Neural cell (in vitro differentiated cells): Measurements from ENCODE around the gene USP10. TPM values are rescaled to one million over a fixed set of nuclear protein-coding genes. Genes with fewer than 3 reads are reported as not detected.

Experiments used
- H2AFZ ChIP-seq: fragments of 200-600, 300-800 bp; sonication (generic), shearing (Covaris generic); 2 replicates; pipeline ENCODE4 v1.6.0; 2014; ENCODE audit warnings: low read depth, mild to moderate bottlenecking, antibody characterized with exemption, low read length, moderate library complexity
- H3F3A ChIP-seq: fragments of 200-600 bp; shearing (Covaris generic); 2 replicates; pipeline ENCODE4 v1.6.1; 2016; ENCODE audit warnings: mild to moderate bottlenecking, moderate library complexity, mixed read lengths, antibody characterized with exemption, low read length; ENCODE audit not compliant: insufficient read depth, poor library complexity, severe bottlenecking
- H3K27ac ChIP-seq: fragments of 200-600, 300-800 bp; sonication (generic), shearing (Covaris generic); 2 replicates; pipeline ENCODE4 v1.5.1; 2014; ENCODE audit warnings: mild to moderate bottlenecking, low read length, moderate library complexity
- H3K27me3 ChIP-seq: fragments of 300-800, 200-600 bp; sonication (generic), shearing (Covaris generic); 2 replicates; pipeline ENCODE4 v1.6.0; 2014; ENCODE audit warnings: mild to moderate bottlenecking, low read depth, low read length, moderate library complexity; ENCODE audit not compliant: insufficient read depth
- H3K36me3 ChIP-seq: fragments of 300-800, 200-600 bp; sonication (generic), shearing (Covaris generic); 2 replicates; pipeline ENCODE4 v1.5.1; 2014; ENCODE audit warnings: mild to moderate bottlenecking, antibody characterized with exemption, low read length, moderate library complexity; ENCODE audit not compliant: insufficient read depth
- H3K4me2 ChIP-seq: fragments of 300-800, 200-600 bp; sonication (generic), shearing (Covaris generic); 2 replicates; pipeline ENCODE4 v1.6.0; 2014; ENCODE audit warnings: mild to moderate bottlenecking, low read length
- H3K4me3 ChIP-seq: fragments of 300-800, 200-600 bp; sonication (generic), shearing (Covaris generic); 2 replicates; pipeline ENCODE4 v1.5.1; 2014; ENCODE audit warnings: mild to moderate bottlenecking, low read length, moderate library complexity
- H3K79me2 ChIP-seq: fragments of 200-600 bp; shearing (Covaris generic); replicated peaks from 2 replicates; pipeline ENCODE4 v1.6.0; 2014; ENCODE audit warnings: mild to moderate bottlenecking, low read length, moderate library complexity; ENCODE audit not compliant: insufficient read depth
- H3K9ac ChIP-seq: fragments of 300-800, 200-600 bp; sonication (generic), shearing (Covaris generic); 2 replicates; pipeline ENCODE4 v1.6.1; 2016; ENCODE audit warnings: mild to moderate bottlenecking, low read length, mixed read lengths
- H3K9me2 ChIP-seq: fragments of 200-600 bp; shearing (Covaris generic); 2 replicates; pipeline ENCODE4 v1.6.1; 2016; ENCODE audit warnings: mild to moderate bottlenecking, low read length, mixed read lengths; ENCODE audit not compliant: insufficient read depth
- H3K9me3 ChIP-seq: fragments of 200-600, 300-800 bp; sonication (generic), shearing (Covaris generic); 2 replicates; pipeline ENCODE4 v1.6.1; 2016; ENCODE audit warnings: mild to moderate bottlenecking, mixed run types, low read length, moderate library complexity, mixed read lengths
- H4K20me1 ChIP-seq: fragments of 200-600 bp; shearing (Covaris generic); 2 replicates; pipeline ENCODE4 v1.6.1; 2016; ENCODE audit warnings: mild to moderate bottlenecking, mixed run types; ENCODE audit not compliant: insufficient read depth
- CTCF ChIP-seq: fragments of 450-650 bp; IDR thresholded peaks from 2 replicates; pipeline ENCODE4 v1.5.1; 2014; ENCODE audit warnings: antibody characterized with exemption, mild to moderate bottlenecking, moderate library complexity; ENCODE audit not compliant: poor library complexity, severe bottlenecking
- EP300 ChIP-seq: fragments of 450-650 bp; conservative IDR thresholded peaks from 2 replicates; pipeline ENCODE4 v1.6.1; 2014; ENCODE audit warnings: antibody characterized with exemption, mild to moderate bottlenecking, moderate library complexity; ENCODE audit not compliant: poor library complexity, severe bottlenecking
- EZH2 ChIP-seq: fragments of 200-600, 300-800 bp; shearing (Covaris generic), sonication (generic); IDR thresholded peaks from 2 replicates; pipeline ENCODE4 v1.6.1; 2014; ENCODE audit warnings: antibody characterized with exemption, low read length, borderline replicate concordance, mild to moderate bottlenecking; ENCODE audit not compliant: insufficient read depth, poor library complexity, severe bottlenecking
- MXI1 ChIP-seq: fragments of 450-650 bp; conservative IDR thresholded peaks from 2 replicates; pipeline ENCODE4 v1.6.1; 2014; ENCODE audit warnings: antibody characterized with exemption, mild to moderate bottlenecking; ENCODE audit not compliant: poor library complexity, severe bottlenecking
- POLR2AphosphoS5 ChIP-seq: IDR thresholded peaks from 2 replicates; pipeline ENCODE4 v1.6.1; 2012
- RAD21 ChIP-seq: fragments of 450-650 bp; conservative IDR thresholded peaks from 2 replicates; pipeline ENCODE4 v1.6.1; 2014; ENCODE audit warnings: antibody characterized with exemption, mild to moderate bottlenecking, moderate library complexity
- SMC3 ChIP-seq: fragments of 450-650 bp; conservative IDR thresholded peaks from 2 replicates; pipeline ENCODE4 v1.6.1; 2014; ENCODE audit warnings: antibody characterized with exemption, mild to moderate bottlenecking, moderate library complexity; ENCODE audit not compliant: poor library complexity
- TAF1 ChIP-seq: IDR thresholded peaks from 2 replicates; pipeline ENCODE4 v1.6.1; 2012; ENCODE audit warnings: low read depth
- polyA plus RNA-seq: library from polyadenylated mRNA; depleted of rRNA; stranded (reverse); fragments of >200 nt; gene quantifications from 2 replicates; pipeline ENCODE4 v1.2.3, GENCODE V29; 2014
- TF ChIP-seq, protein P1 (sequence below): IDR thresholded peaks from 2 replicates; pipeline ENCODE4 v1.6.1; 2012; ENCODE audit warnings: borderline replicate concordance

The USP10 gene
- polyA plus RNA-seq, 1 donor from 2014 or later, result 48.9 TPM

GRCh38 chr16:84650062-84650991 lies 49.5 kb upstream of the USP10 start:
- no peak overlapping the region for H3K9ac ChIP-seq
- H3K27me3 ChIP-seq, result no peaks in the 10 kb centered on the region
- H2AFZ ChIP-seq, result no peak overlapping the region
- no peaks in the 10 kb centered on the region for H3K79me2 ChIP-seq
- no peak overlapping the region for H3K4me2 ChIP-seq
- no peaks in the 10 kb centered on the region for H3K9me3 ChIP-seq
- H3F3A ChIP-seq, result no peaks in the 10 kb centered on the region
- H3K4me3 ChIP-seq, result peak overlapping the region; percentile 81
- no peaks in the 10 kb centered on the region for H3K36me3 ChIP-seq
- no peaks in the 10 kb centered on the region for H3K9me2 ChIP-seq
- no peaks in the 10 kb centered on the region for H4K20me1 ChIP-seq
- no peak overlapping the region for H3K27ac ChIP-seq
- TF ChIP-seq EZH2 (no peak), MXI1 (no peak), SMC3 (no peak), POLR2AphosphoS5 (no peak), TAF1 (no peak)

- H3K36me3 ChIP-seq, result no peaks in the 10 kb centered on the region
- H3K27ac ChIP-seq, result no peak overlapping the region
- H3K79me2 ChIP-seq, result no peaks in the 10 kb centered on the region
- H2AFZ ChIP-seq, result no peak overlapping the region
- no peak overlapping the region for H3K4me2 ChIP-seq
- H4K20me1 ChIP-seq, result no peaks in the 10 kb centered on the region
- no peaks in the 10 kb centered on the region for H3K9me3 ChIP-seq
- no peak overlapping the region for H3K9ac ChIP-seq
- H3K4me3 ChIP-seq, result no peak overlapping the region
- H3K27me3 ChIP-seq, result no peaks in the 10 kb centered on the region
- no peaks in the 10 kb centered on the region for H3K9me2 ChIP-seq
- H3F3A ChIP-seq, result no peaks in the 10 kb centered on the region
- TF ChIP-seq TAF1, result no peak
- TF ChIP-seq, protein P1, sequence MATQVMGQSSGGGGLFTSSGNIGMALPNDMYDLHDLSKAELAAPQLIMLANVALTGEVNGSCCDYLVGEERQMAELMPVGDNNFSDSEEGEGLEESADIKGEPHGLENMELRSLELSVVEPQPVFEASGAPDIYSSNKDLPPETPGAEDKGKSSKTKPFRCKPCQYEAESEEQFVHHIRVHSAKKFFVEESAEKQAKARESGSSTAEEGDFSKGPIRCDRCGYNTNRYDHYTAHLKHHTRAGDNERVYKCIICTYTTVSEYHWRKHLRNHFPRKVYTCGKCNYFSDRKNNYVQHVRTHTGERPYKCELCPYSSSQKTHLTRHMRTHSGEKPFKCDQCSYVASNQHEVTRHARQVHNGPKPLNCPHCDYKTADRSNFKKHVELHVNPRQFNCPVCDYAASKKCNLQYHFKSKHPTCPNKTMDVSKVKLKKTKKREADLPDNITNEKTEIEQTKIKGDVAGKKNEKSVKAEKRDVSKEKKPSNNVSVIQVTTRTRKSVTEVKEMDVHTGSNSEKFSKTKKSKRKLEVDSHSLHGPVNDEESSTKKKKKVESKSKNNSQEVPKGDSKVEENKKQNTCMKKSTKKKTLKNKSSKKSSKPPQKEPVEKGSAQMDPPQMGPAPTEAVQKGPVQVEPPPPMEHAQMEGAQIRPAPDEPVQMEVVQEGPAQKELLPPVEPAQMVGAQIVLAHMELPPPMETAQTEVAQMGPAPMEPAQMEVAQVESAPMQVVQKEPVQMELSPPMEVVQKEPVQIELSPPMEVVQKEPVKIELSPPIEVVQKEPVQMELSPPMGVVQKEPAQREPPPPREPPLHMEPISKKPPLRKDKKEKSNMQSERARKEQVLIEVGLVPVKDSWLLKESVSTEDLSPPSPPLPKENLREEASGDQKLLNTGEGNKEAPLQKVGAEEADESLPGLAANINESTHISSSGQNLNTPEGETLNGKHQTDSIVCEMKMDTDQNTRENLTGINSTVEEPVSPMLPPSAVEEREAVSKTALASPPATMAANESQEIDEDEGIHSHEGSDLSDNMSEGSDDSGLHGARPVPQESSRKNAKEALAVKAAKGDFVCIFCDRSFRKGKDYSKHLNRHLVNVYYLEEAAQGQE, result no peak
- TF ChIP-seq EP300, result no peak
- no peak for TF ChIP-seq EZH2
- TF ChIP-seq SMC3, result no peak
- TF ChIP-seq POLR2AphosphoS5, result no peak
- no peak for TF ChIP-seq CTCF
- no peak for TF ChIP-seq MXI1
- TF ChIP-seq RAD21, result no peak
These were observed 47.2 kb upstream of the USP10 start for GRCh38 chr16:84652566-84652965.
